Gastrocnemius medialis (tissue), 4 donors: Measurements from ENCODE around the gene PTPRN2. TPM values are rescaled to one million over a fixed set of nuclear protein-coding genes. Genes with fewer than 3 reads are reported as not detected.

Source experiments
- ATAC-seq, 2 donors: fragments of 150-250 bp; one replicate each; pipeline ENCODE4 v1.9.1; 2016
- DNase-seq, 2 donors: peaks; one replicate each; pipeline ENCODE4 v3.0.0-alpha.2; 2019
- H3K27ac ChIP-seq, 4 donors: fragments of 200-600 bp; sonication (generic); 1 replicate in 1 of 4; 2 replicates in 3 of 4; pipeline ENCODE4 v1.5.1; 2016 to 2018; ENCODE audit warnings: mild to moderate bottlenecking in 2 of 4, moderate library complexity in 1 of 4
- H3K27me3 ChIP-seq, 3 donors: fragments of 200-600 bp; sonication (generic) in 2 of 3; 1 replicate in 1 of 3; 2 replicates in 2 of 3; pipeline versions ENCODE4 v1.5.1 to v1.6.0; 2016 to 2019; ENCODE audit warnings: mild to moderate bottlenecking in 1 of 3, moderate library complexity in 1 of 3
- H3K36me3 ChIP-seq, 2 donors: fragments of 200-600 bp; sonication (generic) in 1 of 2; one replicate each; pipeline ENCODE4 v1.5.1; 2017 to 2018
- H3K4me1 ChIP-seq, 2 donors: fragments of 200-600 bp; sonication (generic) in 1 of 2; one replicate each; pipeline ENCODE4 v1.5.1; 2016 to 2017; ENCODE audit warnings: mild to moderate bottlenecking in 2 of 2
- H3K4me3 ChIP-seq, 4 donors: fragments of 200-600 bp; sonication (generic) in 3 of 4; 1 replicate in 1 of 4; 2 replicates in 3 of 4; pipeline ENCODE4 v1.5.1; 2016 to 2019; ENCODE audit warnings: mild to moderate bottlenecking in 2 of 4
- H3K9me3 ChIP-seq, 3 donors: fragments of 200-600 bp; sonication (generic) in 2 of 3; 1 replicate in 1 of 3; 2 replicates in 2 of 3; pipeline ENCODE4 v1.5.1; 2016 to 2019
- POLR2A ChIP-seq, 2 donors: fragments of 450-650 bp; IDR thresholded peaks; one replicate each; pipeline ENCODE4 v1.6.1; 2017; ENCODE audit warnings: antibody characterized with exemption in 2 of 2, mild to moderate bottlenecking in 2 of 2, moderate library complexity in 2 of 2
- in situ Hi-C, 4 donors: fragments of 200-750 bp; cut with MboI; loops; one replicate each; pipeline versions ENCODE4 v1.15.0 to v1.8.0; 2017; ENCODE audit warnings: low sequenced_read_pairs in 4 of 4
- intact Hi-C: fragments of 100-400 bp; cut with DNase I; formaldehyde crosslinking; loops from one replicate; pipeline ENCODE4 v1.15.1; 2023; ENCODE audit warnings: low total_unique reads
- total RNA-seq, 4 donors: library from RNA; depleted of rRNA; stranded (reverse); fragments of >200 nt; gene quantifications; one replicate each; pipeline versions ENCODE4 v1.1.0 to v1.2.3, GENCODE V29; 2016
- TF ChIP-seq, protein P1 (sequence below), 5 experiments: fragments of 450-650 bp in 3 of 5; fragments of 200-600 bp in 2 of 5; sonication (generic) in 2 of 5; IDR thresholded peaks in 4 of 5; conservative IDR thresholded peaks in 1 of 5; 1 replicate in 4 of 5; 2 replicates in 1 of 5; pipeline ENCODE4 v1.5.1; 2016 to 2019; ENCODE audit warnings: antibody characterized with exemption in 5 of 5, mild to moderate bottlenecking in 3 of 5, moderate library complexity in 3 of 5

The PTPRN2 gene
- total RNA-seq, 4 donors from 2014 or later = 0.66 to 0.85 (median 0.81) TPM

DNA sequence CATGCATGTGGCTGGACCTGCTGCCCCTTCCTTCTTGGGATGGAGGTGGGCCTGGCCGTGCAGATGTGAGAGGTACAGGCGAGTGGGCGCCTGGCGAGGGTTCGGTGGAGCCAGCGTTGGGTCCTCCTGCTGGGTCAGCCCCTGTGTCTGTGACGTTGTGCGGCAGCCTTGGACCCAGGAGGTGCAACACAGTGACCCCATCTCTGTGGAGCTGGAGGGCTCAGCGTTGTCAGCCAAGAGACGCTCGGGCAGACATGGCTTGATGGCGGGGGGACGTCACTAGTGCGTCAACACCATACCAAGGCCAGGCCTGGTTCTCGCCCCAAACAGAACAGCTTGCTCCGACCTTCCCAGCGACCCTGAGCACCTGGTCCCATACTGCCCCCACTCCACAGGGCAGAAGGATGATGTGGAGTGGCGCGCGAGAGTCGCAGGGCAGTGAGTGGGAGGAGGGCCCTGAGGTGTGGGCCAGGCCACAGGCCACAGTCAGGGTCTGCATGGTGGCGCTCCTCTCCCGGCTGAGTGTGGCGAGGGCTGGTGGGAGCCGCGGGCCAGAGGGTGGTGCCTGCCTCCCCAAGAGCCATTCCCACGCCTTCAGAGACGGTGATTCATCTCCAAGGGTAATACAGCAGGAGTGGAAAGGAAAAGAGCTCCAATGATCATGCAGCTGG is 1066.4 kb downstream of the PTPRN2 start:
- no peaks in the 10 kb centered on the region for H3K36me3 ChIP-seq
- ATAC-seq (no peak), DNase-seq (no peak)
- no peaks in the 10 kb centered on the region for H3K9me3 ChIP-seq
- intact Hi-C loops = no loop called here
- H3K27ac ChIP-seq = no peak overlapping the region
- H3K27me3 ChIP-seq = peaks cover 0 to 5% (median under 1%) of the 10 kb centered on the region in 3 donors
- TF ChIP-seq, protein P1, sequence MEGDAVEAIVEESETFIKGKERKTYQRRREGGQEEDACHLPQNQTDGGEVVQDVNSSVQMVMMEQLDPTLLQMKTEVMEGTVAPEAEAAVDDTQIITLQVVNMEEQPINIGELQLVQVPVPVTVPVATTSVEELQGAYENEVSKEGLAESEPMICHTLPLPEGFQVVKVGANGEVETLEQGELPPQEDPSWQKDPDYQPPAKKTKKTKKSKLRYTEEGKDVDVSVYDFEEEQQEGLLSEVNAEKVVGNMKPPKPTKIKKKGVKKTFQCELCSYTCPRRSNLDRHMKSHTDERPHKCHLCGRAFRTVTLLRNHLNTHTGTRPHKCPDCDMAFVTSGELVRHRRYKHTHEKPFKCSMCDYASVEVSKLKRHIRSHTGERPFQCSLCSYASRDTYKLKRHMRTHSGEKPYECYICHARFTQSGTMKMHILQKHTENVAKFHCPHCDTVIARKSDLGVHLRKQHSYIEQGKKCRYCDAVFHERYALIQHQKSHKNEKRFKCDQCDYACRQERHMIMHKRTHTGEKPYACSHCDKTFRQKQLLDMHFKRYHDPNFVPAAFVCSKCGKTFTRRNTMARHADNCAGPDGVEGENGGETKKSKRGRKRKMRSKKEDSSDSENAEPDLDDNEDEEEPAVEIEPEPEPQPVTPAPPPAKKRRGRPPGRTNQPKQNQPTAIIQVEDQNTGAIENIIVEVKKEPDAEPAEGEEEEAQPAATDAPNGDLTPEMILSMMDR (IDR thresholded peaks at IDR 0.05 in 4 of 5, conservative IDR thresholded peaks at IDR 0.05 in 1 of 5) = no peak
- TF ChIP-seq POLR2A (IDR thresholded peaks at IDR 0.05) = no peak
- in situ Hi-C loops = no loop called here
- H3K4me3 ChIP-seq = no peak overlapping the region
- no peaks in the 10 kb centered on the region for H3K4me1 ChIP-seq

DNA sequence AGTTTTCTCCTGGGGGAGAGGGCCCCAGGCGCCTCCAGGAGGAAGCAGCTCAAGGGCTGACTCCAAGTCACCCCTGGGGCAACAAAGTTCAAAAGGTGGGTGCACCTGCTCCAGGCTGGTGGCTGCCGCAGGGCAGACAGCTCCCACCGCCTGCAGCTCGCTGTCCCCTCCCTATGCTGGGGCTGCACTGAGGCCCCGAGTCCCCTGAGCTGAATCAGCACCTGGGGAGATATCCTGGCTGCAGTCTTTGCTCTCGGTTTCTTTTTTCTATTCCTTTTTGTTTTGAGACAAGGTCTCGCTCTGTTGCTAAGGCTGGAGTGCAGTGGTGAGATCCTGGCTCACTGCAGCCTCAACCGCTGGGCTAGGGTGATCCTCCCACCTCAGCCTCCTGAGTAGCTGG is 1067.4 kb downstream of the PTPRN2 start:
- no peak for TF ChIP-seq POLR2A (IDR thresholded peaks at IDR 0.05)
- DNase-seq (no peak), ATAC-seq (no peak)
- intact Hi-C loops = no loop called here
- in situ Hi-C loops = no loop called here
- Histone ChIP-seq H3K27me3 (peaks cover 0 to 9% (median 5%) of the 10 kb centered on the region in 3 donors), H3K4me1 (no peaks in the 10 kb centered on the region), H3K4me3 (no peak overlapping the region), H3K36me3 (no peaks in the 10 kb centered on the region), H3K9me3 (no peaks in the 10 kb centered on the region), H3K27ac (no peak overlapping the region)

- DNase-seq (no peak), ATAC-seq (no peak)
- H3K36me3 ChIP-seq = no peaks in the 10 kb centered on the region
- in situ Hi-C loops (no loop called here), intact Hi-C loops (no loop called here)
- H3K27ac ChIP-seq = no peak overlapping the region
- no peak overlapping the region for H3K4me3 ChIP-seq
- H3K9me3 ChIP-seq = no peaks in the 10 kb centered on the region
- no peaks in the 10 kb centered on the region for H3K4me1 ChIP-seq
- TF ChIP-seq, protein P1 (IDR thresholded peaks at IDR 0.05 in 4 of 5, conservative IDR thresholded peaks at IDR 0.05 in 1 of 5) = no peak
- no peak for TF ChIP-seq POLR2A (IDR thresholded peaks at IDR 0.05)
- H3K27me3 ChIP-seq = peaks cover 0 to 13% (median 5%) of the 10 kb centered on the region in 3 donors
These were observed 1067.8 kb downstream of the PTPRN2 start for GRCh38 chr7:157519798-157520244.

DNA sequence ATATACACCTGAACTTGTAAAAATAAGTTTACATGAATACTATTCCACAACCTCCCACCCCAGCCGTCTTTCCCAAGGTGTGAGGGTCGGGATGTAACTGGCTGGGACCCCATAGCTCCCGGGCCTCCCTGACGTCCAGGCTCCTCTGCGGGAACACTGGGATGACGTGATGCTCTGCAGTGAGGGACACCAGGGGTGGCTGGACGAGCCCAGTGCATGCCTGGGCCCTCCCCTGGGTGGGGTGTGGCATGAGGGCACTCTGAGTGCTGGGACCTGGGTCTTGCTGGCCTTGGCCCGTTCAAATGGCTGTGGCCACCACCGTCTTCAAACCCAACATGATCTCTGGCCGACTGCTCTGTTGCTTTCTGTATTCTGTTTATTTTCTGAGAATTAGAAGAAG is 1068.4 kb downstream of the PTPRN2 start:
- DNase-seq = no peak

GRCh38 chr7:157518514-157519175 is 1069.0 kb downstream of the PTPRN2 start:
- Histone ChIP-seq H3K27ac (no peak overlapping the region), H3K4me1 (no peaks in the 10 kb centered on the region), H3K4me3 (no peak overlapping the region), H3K27me3 (peaks cover 0 to 16% (median 0%) of the 10 kb centered on the region in 3 donors), H3K9me3 (no peaks in the 10 kb centered on the region), H3K36me3 (no peaks in the 10 kb centered on the region)
- ATAC-seq = no peak
- intact Hi-C loops (no loop called here), in situ Hi-C loops (no loop called here)
- no peak for DNase-seq
- TF ChIP-seq, protein P1 (IDR thresholded peaks at IDR 0.05 in 4 of 5, conservative IDR thresholded peaks at IDR 0.05 in 1 of 5) = no peak
- no peak for TF ChIP-seq POLR2A (IDR thresholded peaks at IDR 0.05)

More for the DNA sequence above, 1068.4 kb downstream of the PTPRN2 start:
- no peak for ATAC-seq
- Histone ChIP-seq H3K27me3 (peaks cover 0 to 16% (median 4%) of the 10 kb centered on the region in 3 donors), H3K4me1 (no peaks in the 10 kb centered on the region), H3K27ac (no peak overlapping the region), H3K9me3 (no peaks in the 10 kb centered on the region), H3K4me3 (no peak overlapping the region), H3K36me3 (no peaks in the 10 kb centered on the region)
- intact Hi-C loops = no loop called here
- in situ Hi-C loops = no loop called here
- no peak for TF ChIP-seq POLR2A (IDR thresholded peaks at IDR 0.05)
- TF ChIP-seq, protein P1 (IDR thresholded peaks at IDR 0.05 in 4 of 5, conservative IDR thresholded peaks at IDR 0.05 in 1 of 5) = no peak
